ACC112 (cell line): Measurements from ENCODE around the gene RNPEP.
"Not testable (repeated sequence)": the region's sequence is repeated elsewhere in the genome, so short reads cannot be mapped to it uniquely, and the experiment has no call there.

Source experiments
- H2AFZ ChIP-seq: fragments of 200-600 bp; sonication (generic); one replicate; pipeline ENCODE4 v1.6.0; 2017; ENCODE audit warnings: antibody characterized with exemption, low read length; ENCODE audit not compliant: unreplicated experiment
- H3K27ac ChIP-seq: fragments of 200-600 bp; sonication (generic); 2 replicates; pipeline ENCODE4 v1.5.1; 2014; ENCODE audit warnings: low read depth, mild to moderate bottlenecking, antibody characterized with exemption, low read length, moderate library complexity
- H3K27me3 ChIP-seq: fragments of 200-600 bp; sonication (generic); 2 replicates; pipeline ENCODE4 v1.6.1; 2014; ENCODE audit warnings: mild to moderate bottlenecking, antibody characterized with exemption, low read length, moderate library complexity, mixed read lengths; ENCODE audit not compliant: insufficient read depth
- H3K36me3 ChIP-seq: fragments of 200-600 bp; sonication (generic); 2 replicates; pipeline ENCODE4 v1.6.1; 2016; ENCODE audit warnings: mild to moderate bottlenecking, antibody characterized with exemption, low read length, moderate library complexity, mixed read lengths; ENCODE audit not compliant: insufficient read depth
- H3K4me1 ChIP-seq: fragments of 200-600 bp; sonication (generic); one replicate; pipeline ENCODE4 v1.6.1; 2016; ENCODE audit warnings: low read length, mixed read lengths; ENCODE audit not compliant: insufficient read depth, unreplicated experiment, control insufficient read depth
- H3K4me3 ChIP-seq: fragments of 200-600 bp; sonication (generic); 2 replicates; pipeline ENCODE4 v1.5.1; 2014; ENCODE audit warnings: mild to moderate bottlenecking, low read depth, low read length
- H3K79me2 ChIP-seq: fragments of 200-600 bp; sonication (generic); one replicate; pipeline ENCODE4 v1.6.0; 2016; ENCODE audit warnings: low read length; ENCODE audit not compliant: control insufficient read depth, unreplicated experiment, insufficient read depth

The RNPEP gene

DNA sequence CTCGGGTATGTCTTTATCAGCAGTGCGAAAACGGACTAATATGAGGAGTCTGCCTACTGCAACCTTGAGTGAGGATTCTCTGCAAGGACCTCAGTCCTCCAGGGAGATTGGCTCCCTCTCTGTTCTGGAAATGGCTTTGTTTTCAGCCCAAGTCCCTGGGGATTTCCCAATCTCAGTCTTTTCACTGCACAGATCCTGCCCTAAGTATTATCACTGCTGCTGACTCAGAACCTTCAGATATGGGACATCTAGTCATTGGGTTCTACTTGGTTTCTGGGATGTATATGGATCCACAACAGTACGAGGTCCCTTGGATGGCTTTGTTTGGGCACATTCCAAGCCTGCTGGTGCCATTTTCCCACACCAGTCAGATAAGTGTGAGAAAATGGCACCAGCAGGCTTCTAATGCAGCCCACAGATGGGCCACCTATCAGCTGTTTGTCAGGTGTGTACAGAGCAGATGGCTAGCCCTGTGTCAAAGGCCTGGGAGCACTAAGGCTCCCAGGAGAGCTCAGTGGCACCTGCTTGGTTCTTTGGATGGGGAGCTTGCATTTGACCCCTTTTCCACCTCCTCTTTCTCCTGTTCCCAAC is 55.4 kb downstream of the RNPEP start:
- Histone ChIP-seq H2AFZ (no peak overlapping the region), H3K4me1 (peaks cover 11% of the 10 kb centered on the region)

DNA sequence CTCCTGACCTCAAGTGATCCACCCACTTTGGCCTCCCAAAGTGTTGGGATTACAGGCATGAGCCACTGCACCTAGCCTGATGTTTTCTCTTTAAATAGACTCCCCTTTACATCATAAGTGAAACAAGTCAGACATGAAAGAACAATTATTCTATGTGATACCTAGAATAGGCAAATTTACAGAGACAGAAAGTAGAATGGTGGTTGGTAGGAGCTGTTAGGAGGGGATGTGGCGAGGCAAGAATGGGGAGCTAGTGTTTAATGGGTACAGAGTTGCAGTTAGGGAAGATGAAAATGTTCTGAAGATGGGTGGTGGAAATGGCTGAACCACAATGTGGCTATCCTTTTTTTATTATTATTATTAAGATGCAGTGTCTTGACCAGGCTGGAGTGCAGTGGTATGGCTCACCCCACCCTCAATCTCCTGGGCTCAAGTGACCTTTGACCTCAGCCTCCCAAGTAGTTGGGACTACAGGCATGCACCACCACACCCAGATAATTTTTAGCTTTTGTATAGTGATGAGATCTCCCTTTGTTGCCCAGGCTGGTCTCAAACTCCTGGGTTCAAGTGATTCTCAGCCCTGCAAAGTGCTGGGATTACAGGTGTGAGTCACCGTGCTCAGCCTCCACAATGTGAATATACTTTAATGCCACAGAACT is 56.4 kb downstream of the RNPEP start:
- no peaks in the 10 kb centered on the region for H3K79me2 ChIP-seq
- no peaks in the 10 kb centered on the region for H3K27me3 ChIP-seq
- H3K4me3 ChIP-seq = no peak overlapping the region
- H3K27ac ChIP-seq = no peak overlapping the region
- peaks cover 11% of the 10 kb centered on the region for H3K4me1 ChIP-seq
- H2AFZ ChIP-seq = no peak overlapping the region
- no peaks in the 10 kb centered on the region for H3K36me3 ChIP-seq

More for the DNA sequence above, 55.4 kb downstream of the RNPEP start:
- H3K27ac ChIP-seq = no peak overlapping the region
- H3K79me2 ChIP-seq = no peaks in the 10 kb centered on the region
- H3K27me3 ChIP-seq = no peaks in the 10 kb centered on the region
- H3K36me3 ChIP-seq = no peaks in the 10 kb centered on the region
- H3K4me3 ChIP-seq = no peak overlapping the region

DNA sequence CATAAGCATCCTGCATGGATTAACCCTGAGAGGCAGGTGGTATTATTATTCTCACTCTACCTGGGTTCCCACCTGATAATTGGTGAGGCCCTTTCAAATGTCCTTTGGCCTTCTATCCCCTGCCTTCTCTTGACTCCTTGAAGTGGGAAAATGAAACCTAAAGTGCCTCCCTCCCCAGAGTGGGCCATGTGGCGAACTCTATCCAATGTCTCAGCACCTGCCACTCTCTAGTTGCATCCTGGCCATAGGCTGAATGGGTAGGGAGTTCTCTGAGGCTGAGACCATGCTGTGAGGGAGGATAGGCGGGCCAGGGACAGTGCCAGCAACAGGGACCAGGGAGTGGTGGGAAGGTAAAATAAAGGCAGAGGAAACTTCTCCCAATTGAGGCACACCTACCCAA is 63.3 kb downstream of the RNPEP start:
- Histone ChIP-seq H3K27ac (no peak overlapping the region), H3K27me3 (no peaks in the 10 kb centered on the region), H3K79me2 (no peaks in the 10 kb centered on the region), H3K4me3 (no peak overlapping the region), H3K4me1 (peaks cover 11% of the 10 kb centered on the region), H3K36me3 (no peaks in the 10 kb centered on the region), H2AFZ (no peak overlapping the region)

DNA sequence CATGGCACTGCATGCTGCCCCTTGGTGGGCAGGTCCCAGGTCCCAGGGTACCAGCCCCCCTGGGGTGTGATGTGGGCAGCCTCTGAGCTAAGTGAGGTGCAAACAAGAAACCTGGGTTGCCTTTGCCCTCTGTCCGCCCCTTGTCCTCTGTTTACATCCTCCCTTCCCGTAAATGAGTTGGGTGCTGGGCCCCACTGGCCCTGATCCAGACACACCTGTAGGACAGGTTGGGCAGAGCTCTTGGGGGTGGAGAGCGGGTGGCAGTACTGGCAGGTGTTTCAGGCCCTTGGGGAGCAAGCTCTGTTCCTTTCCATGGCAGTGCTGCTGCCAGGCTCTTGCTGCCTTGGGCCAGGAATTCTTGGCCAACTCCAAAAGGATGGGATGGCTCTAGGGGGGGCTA is 63.8 kb downstream of the RNPEP start:
- no peak overlapping the region for H2AFZ ChIP-seq
- H3K27ac ChIP-seq = no peak overlapping the region
- H3K36me3 ChIP-seq = no peaks in the 10 kb centered on the region

DNA sequence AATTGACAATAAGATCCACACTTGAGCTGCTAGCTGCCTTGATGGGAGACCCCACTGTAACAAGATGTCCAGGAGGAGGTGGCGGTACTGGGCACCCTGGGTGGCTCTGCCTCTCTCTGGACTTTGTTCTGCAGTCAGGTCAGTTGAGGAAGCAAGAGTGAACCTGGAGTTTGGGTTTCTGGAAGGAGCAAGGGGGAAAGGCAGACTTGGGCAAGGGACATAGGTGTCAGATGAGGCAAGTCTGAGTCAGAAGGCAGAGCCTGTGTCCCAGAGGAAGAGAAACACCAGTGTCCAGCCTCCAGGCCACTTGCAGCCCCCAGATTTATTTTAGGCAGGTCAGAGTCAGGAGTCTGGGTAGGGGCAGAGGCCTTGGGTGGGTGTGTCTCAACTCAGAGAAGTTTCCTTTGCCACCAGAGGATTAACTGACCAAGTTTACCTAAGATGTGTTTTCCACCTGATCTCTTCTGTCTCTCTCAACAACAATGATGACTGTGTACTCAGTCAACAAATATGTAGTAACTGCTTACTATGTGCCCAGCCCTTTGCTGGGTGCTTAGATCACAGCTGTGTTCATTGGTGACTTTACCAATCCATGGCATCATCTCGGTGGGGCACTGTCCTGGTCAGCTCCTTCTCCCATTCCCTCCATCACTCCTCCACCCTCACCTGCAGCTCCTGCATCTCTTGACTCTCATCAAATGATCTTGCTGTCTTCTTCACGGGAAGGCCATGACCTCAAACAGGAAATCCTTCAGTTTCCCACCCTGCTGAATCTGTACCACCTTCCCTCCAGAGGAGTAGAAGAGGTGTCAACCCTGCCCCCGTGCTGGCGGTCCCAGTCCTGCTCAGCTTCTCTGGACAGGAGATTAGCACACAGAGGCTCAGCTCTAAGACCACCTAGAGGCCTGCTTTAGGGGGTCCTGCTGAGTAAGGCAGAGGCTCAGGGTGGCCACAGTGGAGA is 64.6 kb downstream of the RNPEP start:
- H3K4me3 ChIP-seq = no peak overlapping the region
- H3K79me2 ChIP-seq = no peaks in the 10 kb centered on the region
- H3K27me3 ChIP-seq = no peaks in the 10 kb centered on the region
- no peak overlapping the region for H3K27ac ChIP-seq
- H2AFZ ChIP-seq = no peak overlapping the region
- H3K4me1 ChIP-seq = peaks cover 11% of the 10 kb centered on the region
- H3K36me3 ChIP-seq = no peaks in the 10 kb centered on the region

More for the DNA sequence above, 63.8 kb downstream of the RNPEP start:
- Histone ChIP-seq H3K4me1 (peaks cover 11% of the 10 kb centered on the region), H3K79me2 (no peaks in the 10 kb centered on the region), H3K4me3 (no peak overlapping the region), H3K27me3 (no peaks in the 10 kb centered on the region)

DNA sequence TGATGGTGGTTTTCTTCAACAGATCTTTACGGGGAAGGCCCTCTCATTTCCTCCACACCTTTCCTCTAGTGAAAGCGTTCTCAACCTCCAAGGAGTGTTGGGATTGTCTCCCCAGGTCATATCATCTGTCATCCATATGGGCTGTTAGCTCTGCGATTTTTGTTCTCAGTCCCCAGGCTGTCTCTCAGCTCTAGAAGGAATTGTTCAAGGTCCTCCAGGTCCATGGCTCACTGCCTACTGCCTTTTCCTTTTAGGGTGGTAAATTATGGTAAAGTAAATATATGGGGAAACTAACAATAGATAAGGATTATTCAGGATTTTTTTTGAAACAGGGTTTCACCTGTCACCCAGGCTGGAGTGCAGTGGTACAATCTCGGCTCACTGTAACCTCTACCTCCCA is 65.5 kb downstream of the RNPEP start:
- Histone ChIP-seq H3K4me1 (peaks cover 11% of the 10 kb centered on the region), H3K27ac (no peak overlapping the region), H3K4me3 (no peak overlapping the region), H3K36me3 (no peaks in the 10 kb centered on the region), H2AFZ (no peak overlapping the region), H3K27me3 (no peaks in the 10 kb centered on the region), H3K79me2 (no peaks in the 10 kb centered on the region)

DNA sequence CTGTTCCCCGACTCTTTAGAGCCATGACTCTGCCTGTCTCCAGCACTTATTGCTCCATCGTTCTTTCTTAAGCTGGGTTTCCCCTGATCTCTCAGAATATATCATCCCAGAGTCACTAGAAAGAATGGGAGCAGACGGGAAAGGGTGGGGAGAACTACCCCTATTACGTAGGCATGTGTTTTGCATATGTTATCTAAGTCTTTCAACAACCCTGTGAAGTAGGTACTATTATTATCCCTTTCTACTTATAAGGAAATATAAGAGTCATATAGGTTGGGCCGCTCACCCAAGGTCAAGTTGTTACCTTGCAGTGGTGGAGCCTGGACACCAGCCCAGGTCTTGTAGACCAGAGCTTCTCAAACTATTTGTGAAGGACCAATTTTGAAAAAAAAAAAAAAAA is 66.7 kb downstream of the RNPEP start:
- H3K36me3 ChIP-seq = no peaks in the 10 kb centered on the region
- no peak overlapping the region for H3K27ac ChIP-seq
- H3K4me1 ChIP-seq = peaks cover 11% of the 10 kb centered on the region
- no peaks in the 10 kb centered on the region for H3K27me3 ChIP-seq
- no peak overlapping the region for H2AFZ ChIP-seq
- H3K4me3 ChIP-seq = no peak overlapping the region
- H3K79me2 ChIP-seq = no peaks in the 10 kb centered on the region

DNA sequence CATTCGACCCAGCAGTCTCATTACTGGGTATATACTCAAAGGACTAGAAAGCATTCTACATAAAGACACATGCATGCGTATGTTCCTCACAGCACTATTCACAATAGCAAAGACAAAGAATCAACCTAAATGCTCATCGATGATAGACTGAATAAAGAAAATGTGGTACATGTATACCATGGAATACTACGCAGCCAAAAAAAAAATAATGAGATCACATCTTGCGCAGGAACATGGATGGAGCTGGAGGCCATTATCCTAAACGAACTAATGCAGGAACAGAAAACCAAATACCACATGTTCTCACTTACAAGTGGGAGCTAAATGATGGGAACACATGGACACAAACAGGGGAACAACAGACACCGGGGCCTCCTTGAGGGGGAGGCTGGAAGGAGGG is 71.6 kb downstream of the RNPEP start:
- no peak overlapping the region for H3K4me3 ChIP-seq
- H2AFZ ChIP-seq = no peak overlapping the region
- peaks cover 10% of the 10 kb centered on the region for H3K4me1 ChIP-seq
- H3K27me3 ChIP-seq = no peaks in the 10 kb centered on the region
- no peaks in the 10 kb centered on the region for H3K79me2 ChIP-seq
- no peak overlapping the region for H3K27ac ChIP-seq
- H3K36me3 ChIP-seq = no peaks in the 10 kb centered on the region

DNA sequence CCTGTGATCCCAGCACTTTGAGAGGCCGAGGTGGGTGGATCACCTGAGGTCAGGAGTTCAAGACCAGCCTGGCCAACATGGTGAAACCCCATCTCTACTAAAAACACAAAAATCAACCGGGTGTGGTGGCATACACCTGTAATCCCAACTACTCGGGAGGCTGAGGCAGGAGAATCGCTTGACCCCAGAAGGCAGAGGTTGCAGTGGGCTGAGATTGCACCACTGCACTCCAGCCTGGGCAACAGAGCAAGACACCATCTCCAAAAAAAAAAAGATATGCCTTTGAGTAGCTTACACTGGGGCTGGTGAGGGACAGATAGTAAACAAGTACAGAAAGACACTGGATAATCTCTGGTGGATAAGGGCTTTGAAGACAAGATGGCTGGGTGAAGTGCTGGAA is 72.2 kb downstream of the RNPEP start:
- H3K27me3 ChIP-seq, H3K4me3 ChIP-seq, H3K79me2 ChIP-seq, H2AFZ ChIP-seq, H3K4me1 ChIP-seq, H3K36me3 ChIP-seq, H3K27ac ChIP-seq: not testable (repeated sequence)
